Astrocyte (in vitro differentiated cells and primary cell): ENCODE measurements around the gene HAUS8.

Experiments
- EZH2 ChIP-seq: IDR thresholded peaks from 2 replicates; pipeline ENCODE4 v1.6.1; 2012; ENCODE audit warnings: mild to moderate bottlenecking, low read length, inconsistent platforms; ENCODE audit not compliant: insufficient read depth
- TF ChIP-seq, protein P1 (sequence below): IDR thresholded peaks from 2 replicates; pipeline ENCODE4 v1.5.1; 2011; ENCODE audit warnings: low read depth, mild to moderate bottlenecking, inconsistent platforms, low read length, moderate library complexity; ENCODE audit not compliant: insufficient read depth

DNA sequence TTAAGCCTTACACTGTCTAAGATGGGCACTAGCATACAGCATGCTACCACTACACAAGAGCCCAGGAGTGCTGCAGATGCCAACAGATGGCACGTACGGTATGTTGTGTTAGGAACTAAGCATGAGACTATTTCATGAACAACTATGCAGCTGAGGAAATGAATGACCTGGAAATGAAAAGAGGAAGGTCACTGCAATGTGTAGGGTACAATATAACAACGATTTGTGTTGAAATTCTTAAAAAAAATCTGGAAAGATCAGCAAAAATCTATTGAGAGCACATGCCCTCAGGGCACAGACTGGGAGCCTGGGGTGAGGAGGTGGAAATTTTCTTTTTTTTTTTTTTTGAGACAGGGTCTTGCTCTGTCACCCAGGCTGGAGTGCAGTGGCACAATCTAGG is 14.4 kb downstream of the HAUS8 start:
- TF ChIP-seq, protein P1, sequence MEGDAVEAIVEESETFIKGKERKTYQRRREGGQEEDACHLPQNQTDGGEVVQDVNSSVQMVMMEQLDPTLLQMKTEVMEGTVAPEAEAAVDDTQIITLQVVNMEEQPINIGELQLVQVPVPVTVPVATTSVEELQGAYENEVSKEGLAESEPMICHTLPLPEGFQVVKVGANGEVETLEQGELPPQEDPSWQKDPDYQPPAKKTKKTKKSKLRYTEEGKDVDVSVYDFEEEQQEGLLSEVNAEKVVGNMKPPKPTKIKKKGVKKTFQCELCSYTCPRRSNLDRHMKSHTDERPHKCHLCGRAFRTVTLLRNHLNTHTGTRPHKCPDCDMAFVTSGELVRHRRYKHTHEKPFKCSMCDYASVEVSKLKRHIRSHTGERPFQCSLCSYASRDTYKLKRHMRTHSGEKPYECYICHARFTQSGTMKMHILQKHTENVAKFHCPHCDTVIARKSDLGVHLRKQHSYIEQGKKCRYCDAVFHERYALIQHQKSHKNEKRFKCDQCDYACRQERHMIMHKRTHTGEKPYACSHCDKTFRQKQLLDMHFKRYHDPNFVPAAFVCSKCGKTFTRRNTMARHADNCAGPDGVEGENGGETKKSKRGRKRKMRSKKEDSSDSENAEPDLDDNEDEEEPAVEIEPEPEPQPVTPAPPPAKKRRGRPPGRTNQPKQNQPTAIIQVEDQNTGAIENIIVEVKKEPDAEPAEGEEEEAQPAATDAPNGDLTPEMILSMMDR: no peak
- TF ChIP-seq EZH2: no peak
